Measurements from ENCODE around the gene CDK19. TPM values are rescaled to one million over a fixed set of nuclear protein-coding genes. Genes with fewer than 3 reads are reported as not detected.
"Not testable (repeated sequence)": the region's sequence is repeated elsewhere in the genome, so short reads cannot be mapped to it uniquely, and the experiment has no call there.

The CDK19 gene
- 1 to 10 TPM; 2.8 to 3.8 (median 3.7) TPM for total RNA-seq

DNA sequence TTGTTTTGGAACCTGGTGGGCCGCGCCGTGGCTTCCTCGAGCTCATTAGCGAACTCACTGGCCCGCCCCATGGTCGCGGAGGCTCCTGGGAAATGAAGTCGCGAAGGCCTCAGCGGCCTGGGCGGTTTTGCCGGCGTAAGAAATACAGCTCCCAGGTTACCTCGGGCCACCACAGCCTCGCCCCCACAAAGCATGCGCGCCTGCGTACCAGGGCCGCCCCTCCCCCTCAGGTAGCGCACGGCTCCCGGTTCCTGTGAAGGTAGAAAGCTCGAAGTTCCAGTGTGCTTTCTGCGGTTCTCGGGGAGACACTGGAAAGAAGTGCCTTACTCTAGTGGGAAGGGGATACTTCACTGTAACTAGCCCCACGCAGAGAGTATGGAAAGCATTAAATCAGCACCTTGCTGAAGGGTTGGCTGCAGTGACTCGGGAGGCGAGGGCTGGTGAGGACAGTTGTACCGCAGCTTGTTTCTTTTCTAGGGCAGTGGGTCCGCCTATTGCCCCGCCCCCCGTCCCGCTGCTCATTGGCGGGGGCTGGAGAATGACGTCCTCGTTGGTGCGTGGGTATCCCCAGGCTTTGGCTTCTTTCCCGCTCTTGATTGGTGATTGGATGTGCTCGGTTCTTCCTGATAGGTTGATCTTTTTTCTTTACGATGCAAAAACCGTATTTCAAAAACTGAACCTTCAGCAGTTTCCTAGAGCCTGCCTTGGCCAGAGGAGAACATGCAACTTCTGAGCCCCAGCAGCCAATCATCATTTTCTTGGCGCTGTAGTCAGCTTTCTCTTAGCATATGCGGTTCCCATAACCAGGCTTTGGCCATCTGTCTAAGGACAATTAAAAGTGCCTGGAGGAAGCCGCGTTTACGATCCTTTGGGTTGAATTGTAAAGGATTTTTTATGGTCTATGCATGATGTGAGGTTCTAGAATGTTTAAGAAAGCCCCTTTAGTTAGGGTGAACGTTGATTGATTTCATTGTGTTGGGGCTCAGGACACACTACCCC is at the start of gene CDK19:
TSS of gene CDK19 (minus strand) at position 59 of the 999 bp plus-strand sequence. CDS start 333 bp downstream, outside the sequence.
- Mint-ChIP-seq H3K4me1 (ENCODE audit: low read depth) (peaks cover 21% of the 10 kb centered on the region), H3K9me3 (no peaks in the 10 kb centered on the region), H3K36me3 (ENCODE audit: insufficient read depth) (no peaks in the 10 kb centered on the region), H3K27me3 (ENCODE audit: low read depth) (no peaks in the 10 kb centered on the region), H3K4me3 (peak within 1 kb of the TSS; percentile 99)
- DNase-seq (peak; percentile 96), ATAC-seq (peak; percentile 85 to 87)

DNA sequence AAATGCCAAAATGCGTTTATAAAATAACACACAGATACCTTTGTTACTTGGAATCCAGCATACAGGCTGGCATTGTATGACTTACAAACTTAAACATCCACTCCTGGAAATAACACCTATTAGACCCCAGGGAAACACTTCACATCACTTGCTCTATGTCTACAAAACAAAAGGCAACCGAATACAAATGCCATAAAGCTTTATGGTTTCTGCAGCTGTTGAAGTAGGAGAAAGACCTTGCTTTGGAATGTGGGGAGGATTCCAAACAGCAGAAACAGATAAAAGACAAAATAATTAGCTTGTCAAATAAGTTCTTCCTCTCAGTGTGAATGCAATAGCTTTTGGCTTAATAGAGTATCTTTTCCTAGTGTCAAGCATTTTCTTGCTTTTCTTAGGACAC is 49.6 kb upstream of the CDK19 start:
- H3K36me3 Mint-ChIP-seq (ENCODE audit: insufficient read depth): no peaks in the 10 kb centered on the region
- ATAC-seq (no peak), DNase-seq (no peak)
- no peaks in the 10 kb centered on the region for H3K27me3 Mint-ChIP-seq (ENCODE audit: low read depth)
- H3K9me3 Mint-ChIP-seq: no peaks in the 10 kb centered on the region
- H3K4me1 Mint-ChIP-seq (ENCODE audit: low read depth): peaks cover 4% of the 10 kb centered on the region
- no peak overlapping the region for H3K4me3 Mint-ChIP-seq

GRCh38 chr6:110859335-110859792 is 44.1 kb upstream of the CDK19 start:
- Mint-ChIP-seq H3K36me3 (ENCODE audit: insufficient read depth) (no peaks in the 10 kb centered on the region), H3K9me3 (no peaks in the 10 kb centered on the region), H3K4me3 (no peak overlapping the region), H3K4me1 (ENCODE audit: low read depth) (peaks cover 2% of the 10 kb centered on the region), H3K27me3 (ENCODE audit: low read depth) (no peaks in the 10 kb centered on the region)
- ATAC-seq (peak in 1 of 2 donors; percentile 27), DNase-seq (no peak)

DNA sequence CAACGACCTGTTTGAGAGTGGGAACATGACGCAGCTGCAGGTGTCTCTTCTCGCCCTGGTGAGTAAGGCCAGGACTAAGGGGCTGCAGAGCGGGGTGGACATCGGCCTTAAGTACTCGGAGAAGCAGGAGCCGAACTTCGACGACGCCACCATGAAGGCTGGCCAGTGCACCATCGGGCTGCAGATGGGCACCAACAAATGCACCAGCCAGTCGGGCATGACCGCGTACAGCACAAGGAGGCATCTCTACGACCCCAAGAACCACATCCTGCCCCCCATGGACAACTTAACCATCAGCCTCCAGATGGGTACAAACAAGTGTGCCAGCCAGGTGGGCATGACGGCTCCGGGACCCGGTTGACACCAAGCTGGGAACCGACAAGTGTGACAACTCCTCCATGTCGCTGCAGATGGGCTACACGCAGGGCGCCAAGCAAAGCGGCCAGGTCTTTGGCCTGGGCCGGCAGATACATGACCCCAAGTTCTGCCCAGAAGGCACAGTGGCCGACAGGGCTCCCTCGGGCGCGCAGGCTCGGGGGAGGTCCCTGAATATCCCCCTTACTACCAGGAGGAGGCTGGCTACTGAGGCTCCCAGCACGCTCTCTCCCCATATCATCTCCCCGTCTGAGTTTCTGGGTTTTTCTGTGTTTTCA is 43.4 kb upstream of the CDK19 start:
- ATAC-seq (no peak), DNase-seq (no peak)
- H3K36me3 Mint-ChIP-seq (ENCODE audit: insufficient read depth): no peaks in the 10 kb centered on the region
- no peaks in the 10 kb centered on the region for H3K9me3 Mint-ChIP-seq
- H3K4me3 Mint-ChIP-seq: no peak overlapping the region
- H3K27me3 Mint-ChIP-seq (ENCODE audit: low read depth): no peaks in the 10 kb centered on the region
- peaks cover 2% of the 10 kb centered on the region for H3K4me1 Mint-ChIP-seq (ENCODE audit: low read depth)

GRCh38 chr6:110858016-110858415 is 42.7 kb upstream of the CDK19 start:
- ATAC-seq (no peak), DNase-seq (no peak)

DNA sequence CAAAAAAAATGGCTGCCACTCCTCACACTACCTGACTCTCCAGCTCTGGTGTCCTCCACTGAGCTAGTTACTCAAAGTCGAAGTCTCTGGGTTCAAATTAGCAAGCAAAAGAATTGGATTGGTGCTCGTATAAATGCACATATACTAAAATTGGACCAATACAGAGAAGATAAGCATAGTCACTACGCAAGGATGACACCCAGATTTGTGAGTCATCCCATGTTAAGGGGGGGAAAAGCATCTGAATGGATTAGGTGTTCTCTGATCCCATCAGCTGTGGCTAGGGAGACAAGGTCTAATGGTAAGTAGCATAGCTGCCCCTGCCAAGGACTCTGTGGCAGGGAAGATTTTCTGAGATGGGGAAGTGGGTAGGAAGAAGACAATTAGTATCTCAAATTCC is 41.0 kb upstream of the CDK19 start:
- Mint-ChIP-seq H3K36me3 (ENCODE audit: insufficient read depth) (no peaks in the 10 kb centered on the region), H3K9me3 (no peaks in the 10 kb centered on the region), H3K4me1 (ENCODE audit: low read depth) (peaks cover 2% of the 10 kb centered on the region), H3K27me3 (ENCODE audit: low read depth) (no peaks in the 10 kb centered on the region), H3K4me3 (no peak overlapping the region)
- no peak for ATAC-seq
- DNase-seq: no peak

More at GRCh38 chr6:110858016-110858415, 42.7 kb upstream of the CDK19 start:
- no peaks in the 10 kb centered on the region for H3K36me3 Mint-ChIP-seq (ENCODE audit: insufficient read depth)
- H3K9me3 Mint-ChIP-seq: no peaks in the 10 kb centered on the region
- no peak overlapping the region for H3K4me3 Mint-ChIP-seq
- no peaks in the 10 kb centered on the region for H3K27me3 Mint-ChIP-seq (ENCODE audit: low read depth)
- peaks cover 2% of the 10 kb centered on the region for H3K4me1 Mint-ChIP-seq (ENCODE audit: low read depth)

- no peaks in the 10 kb centered on the region for H3K4me1 Mint-ChIP-seq (ENCODE audit: low read depth)
- no peaks in the 10 kb centered on the region for H3K27me3 Mint-ChIP-seq (ENCODE audit: low read depth)
- DNase-seq (no peak), ATAC-seq (no peak)
- no peaks in the 10 kb centered on the region for H3K36me3 Mint-ChIP-seq (ENCODE audit: insufficient read depth)
- no peak overlapping the region for H3K4me3 Mint-ChIP-seq
- no peaks in the 10 kb centered on the region for H3K9me3 Mint-ChIP-seq
These were observed 38.6 kb upstream of the CDK19 start for GRCh38 chr6:110853754-110854477.

DNA sequence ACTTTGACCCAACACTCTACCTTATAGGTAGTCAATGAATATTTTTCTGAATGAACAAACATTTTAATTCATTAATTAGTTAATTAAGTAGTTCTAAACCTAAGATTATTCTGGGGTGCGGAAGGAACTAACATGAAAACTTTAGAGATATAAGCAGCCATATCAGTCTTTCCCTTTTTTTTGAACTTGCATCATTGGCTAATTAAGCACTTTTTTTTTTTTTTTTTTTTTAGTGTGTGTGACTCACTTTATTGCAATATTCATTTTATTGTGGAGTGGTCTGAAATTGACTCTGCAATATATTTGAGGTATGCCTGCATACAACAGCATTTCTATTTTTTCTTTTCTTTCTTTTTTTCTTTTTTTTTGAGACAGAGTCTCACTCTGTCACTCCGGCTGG is 37.5 kb upstream of the CDK19 start:
- DNase-seq (no peak), ATAC-seq (no peak)
- no peaks in the 10 kb centered on the region for H3K4me1 Mint-ChIP-seq (ENCODE audit: low read depth)
- no peaks in the 10 kb centered on the region for H3K27me3 Mint-ChIP-seq (ENCODE audit: low read depth)
- H3K36me3 Mint-ChIP-seq (ENCODE audit: insufficient read depth): no peaks in the 10 kb centered on the region
- H3K9me3 Mint-ChIP-seq: no peaks in the 10 kb centered on the region
- H3K4me3 Mint-ChIP-seq: no peak overlapping the region

- H3K9me3 Mint-ChIP-seq: no peaks in the 10 kb centered on the region
- H3K27me3 Mint-ChIP-seq (ENCODE audit: low read depth): no peaks in the 10 kb centered on the region
- H3K4me3 Mint-ChIP-seq: no peak overlapping the region
- DNase-seq (no peak), ATAC-seq (no peak)
- no peaks in the 10 kb centered on the region for H3K36me3 Mint-ChIP-seq (ENCODE audit: insufficient read depth)
- H3K4me1 Mint-ChIP-seq (ENCODE audit: low read depth): no peaks in the 10 kb centered on the region
These were observed 34.5 kb upstream of the CDK19 start for GRCh38 chr6:110849781-110850180.

GRCh38 chr6:110841266-110841665 is 26.0 kb upstream of the CDK19 start:
- no peaks in the 10 kb centered on the region for H3K36me3 Mint-ChIP-seq (ENCODE audit: insufficient read depth)
- H3K27me3 Mint-ChIP-seq (ENCODE audit: low read depth): no peaks in the 10 kb centered on the region
- H3K4me3 Mint-ChIP-seq: no peak overlapping the region
- H3K4me1 Mint-ChIP-seq (ENCODE audit: low read depth): no peaks in the 10 kb centered on the region
- H3K9me3 Mint-ChIP-seq: no peaks in the 10 kb centered on the region
- DNase-seq (no peak), ATAC-seq (no peak)

DNA sequence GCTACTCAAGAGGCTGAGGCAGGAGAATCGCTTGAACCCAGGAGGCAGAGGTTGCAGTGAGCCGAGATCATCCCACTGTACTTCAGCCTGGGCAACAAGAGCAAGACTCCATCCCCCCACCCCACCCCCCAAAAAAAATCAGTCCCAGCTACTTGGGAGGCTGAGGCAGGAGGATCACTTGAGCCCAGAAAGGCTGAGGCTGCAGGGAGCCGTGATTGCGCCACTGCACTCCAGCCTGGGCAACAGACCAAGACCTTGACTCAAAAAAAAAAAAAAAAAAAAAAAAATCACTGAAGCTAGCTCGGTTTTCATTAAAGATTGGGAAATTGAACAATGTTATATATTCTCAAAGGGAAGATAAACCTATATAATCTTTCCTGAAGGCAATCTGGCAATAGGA is 20.5 kb upstream of the CDK19 start:
- DNase-seq; H3K36me3 Mint-ChIP-seq (ENCODE audit: insufficient read depth); H3K27me3 Mint-ChIP-seq (ENCODE audit: low read depth); H3K4me3 Mint-ChIP-seq; H3K4me1 Mint-ChIP-seq (ENCODE audit: low read depth); H3K9me3 Mint-ChIP-seq; ATAC-seq: not testable (repeated sequence)

- H3K4me1 Mint-ChIP-seq (ENCODE audit: low read depth): no peaks in the 10 kb centered on the region
- no peaks in the 10 kb centered on the region for H3K36me3 Mint-ChIP-seq (ENCODE audit: insufficient read depth)
- no peak overlapping the region for H3K4me3 Mint-ChIP-seq
- H3K9me3 Mint-ChIP-seq: no peaks in the 10 kb centered on the region
- no peak for ATAC-seq
- H3K27me3 Mint-ChIP-seq (ENCODE audit: low read depth): no peaks in the 10 kb centered on the region
- DNase-seq: no peak
These were observed 18.6 kb upstream of the CDK19 start for GRCh38 chr6:110833831-110834230.

- H3K9me3 Mint-ChIP-seq: no peaks in the 10 kb centered on the region
- H3K36me3 Mint-ChIP-seq (ENCODE audit: insufficient read depth): no peaks in the 10 kb centered on the region
- no peak for ATAC-seq
- H3K27me3 Mint-ChIP-seq (ENCODE audit: low read depth): no peaks in the 10 kb centered on the region
- no peaks in the 10 kb centered on the region for H3K4me1 Mint-ChIP-seq (ENCODE audit: low read depth)
- no peak overlapping the region for H3K4me3 Mint-ChIP-seq
- no peak for DNase-seq
These were observed 16.1 kb upstream of the CDK19 start for GRCh38 chr6:110831405-110831804.

- Mint-ChIP-seq H3K4me1 (ENCODE audit: low read depth) (no peaks in the 10 kb centered on the region), H3K36me3 (ENCODE audit: insufficient read depth) (no peaks in the 10 kb centered on the region), H3K4me3 (no peak overlapping the region), H3K9me3 (no peaks in the 10 kb centered on the region), H3K27me3 (ENCODE audit: low read depth) (no peaks in the 10 kb centered on the region)
- ATAC-seq (no peak), DNase-seq (no peak)
These were observed 13.1 kb upstream of the CDK19 start for GRCh38 chr6:110828396-110828795.
